BJ (cell line): Measurements from ENCODE around the gene FSCN2. TPM values are rescaled to one million over a fixed set of nuclear protein-coding genes. Genes with fewer than 3 reads are reported as not detected.

ENCODE experiments used
- CTCF ChIA-PET: fragments of 350-600 bp; formaldehyde crosslinking; extraction: SDS; loops from one replicate; lab custom pipeline; 2021; ENCODE audit warnings: antibody characterized with exemption, inconsistent platforms; lab: Yijun Ruan, JAX
- POLR2A ChIA-PET: fragments of 300-600 bp; sonication (Branson Sonifier 250); formaldehyde crosslinking; extraction: SDS; loops from one replicate; lab custom pipeline; 2021; ENCODE audit warnings: antibody characterized with exemption; lab: Charles Lee
- DNase-seq: peaks from one replicate; pipeline ENCODE4 v3.0.0-alpha.2; 2011; ENCODE audit warnings: low read depth
- H3K27me3 ChIP-seq: 2 replicates; pipeline ENCODE4 v1.6.0; 2011; ENCODE audit warnings: low read length; ENCODE audit not compliant: control insufficient read depth, insufficient read depth
- H3K36me3 ChIP-seq: 2 replicates; pipeline ENCODE4 v1.5.1; 2011; ENCODE audit warnings: low read length; ENCODE audit not compliant: control insufficient read depth, insufficient read depth
- H3K4me3 ChIP-seq: 2 replicates; pipeline ENCODE4 v1.5.1; 2011; ENCODE audit warnings: low read depth, mild to moderate bottlenecking, control low read depth, low read length
- polyA plus RNA-seq: library from polyadenylated mRNA; depleted of rRNA; stranded (reverse); fragments of >200 nt; gene quantifications from 2 replicates; pipeline ENCODE4 v1.2.3, GENCODE V29; 2011
- TF ChIP-seq, protein P1 (sequence below): IDR thresholded peaks from 2 replicates; pipeline ENCODE4 v1.5.1; 2011; ENCODE audit warnings: low read depth, mild to moderate bottlenecking, control low read depth, inconsistent platforms, low read length, moderate library complexity; ENCODE audit not compliant: insufficient read depth

The FSCN2 gene
- polyA plus RNA-seq, 1 experiment: 1.3 TPM

DNA sequence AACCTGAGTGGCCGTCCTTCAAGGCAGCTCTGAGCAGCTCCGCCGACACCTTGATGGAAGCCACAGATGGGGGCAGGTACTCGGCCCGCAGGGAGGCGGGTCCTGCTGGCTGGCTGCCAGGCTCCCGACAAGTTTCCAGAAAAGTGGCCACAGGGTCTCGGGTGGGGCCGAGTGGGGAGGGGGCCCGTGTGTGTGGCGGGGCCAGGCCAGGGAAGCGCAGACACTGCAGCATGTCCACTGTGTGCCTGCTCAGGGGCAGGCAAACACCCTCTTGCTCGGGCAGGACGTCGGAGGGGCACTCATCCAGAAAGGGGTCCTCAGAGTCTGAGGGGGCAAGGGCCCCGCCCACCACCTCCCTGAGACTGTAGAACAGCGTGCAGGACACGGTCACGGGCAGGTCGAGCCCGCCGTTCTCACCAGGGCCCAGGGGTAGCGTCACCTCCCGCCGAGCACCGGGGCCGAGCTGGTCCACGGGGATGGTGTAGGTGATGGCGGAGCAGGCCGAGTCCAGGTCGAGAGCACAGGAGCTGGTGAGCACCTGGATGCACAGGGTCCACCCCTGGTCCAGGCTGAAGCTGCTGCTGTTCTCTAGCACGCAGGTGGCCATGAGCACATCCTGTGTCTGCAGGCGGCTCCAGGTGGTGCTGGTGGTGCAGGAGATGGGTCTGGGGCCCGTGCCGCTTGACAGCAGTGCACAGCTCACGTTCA is 18.9 kb downstream of the FSCN2 start:
- peaks cover 52% of the 10 kb centered on the region for H3K36me3 ChIP-seq
- no peak overlapping the region for H3K4me3 ChIP-seq
- TF ChIP-seq, protein P1, sequence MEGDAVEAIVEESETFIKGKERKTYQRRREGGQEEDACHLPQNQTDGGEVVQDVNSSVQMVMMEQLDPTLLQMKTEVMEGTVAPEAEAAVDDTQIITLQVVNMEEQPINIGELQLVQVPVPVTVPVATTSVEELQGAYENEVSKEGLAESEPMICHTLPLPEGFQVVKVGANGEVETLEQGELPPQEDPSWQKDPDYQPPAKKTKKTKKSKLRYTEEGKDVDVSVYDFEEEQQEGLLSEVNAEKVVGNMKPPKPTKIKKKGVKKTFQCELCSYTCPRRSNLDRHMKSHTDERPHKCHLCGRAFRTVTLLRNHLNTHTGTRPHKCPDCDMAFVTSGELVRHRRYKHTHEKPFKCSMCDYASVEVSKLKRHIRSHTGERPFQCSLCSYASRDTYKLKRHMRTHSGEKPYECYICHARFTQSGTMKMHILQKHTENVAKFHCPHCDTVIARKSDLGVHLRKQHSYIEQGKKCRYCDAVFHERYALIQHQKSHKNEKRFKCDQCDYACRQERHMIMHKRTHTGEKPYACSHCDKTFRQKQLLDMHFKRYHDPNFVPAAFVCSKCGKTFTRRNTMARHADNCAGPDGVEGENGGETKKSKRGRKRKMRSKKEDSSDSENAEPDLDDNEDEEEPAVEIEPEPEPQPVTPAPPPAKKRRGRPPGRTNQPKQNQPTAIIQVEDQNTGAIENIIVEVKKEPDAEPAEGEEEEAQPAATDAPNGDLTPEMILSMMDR: no peak
- no peak for DNase-seq
- ChIA-PET CTCF (interaction anchor here (1.4 kb wide), 1 partner anchor 62 kb away, joined by 3 read pairs; no protein-coding TSS in a partner anchor), POLR2A (no interaction called here)
- no peaks in the 10 kb centered on the region for H3K27me3 ChIP-seq

DNA sequence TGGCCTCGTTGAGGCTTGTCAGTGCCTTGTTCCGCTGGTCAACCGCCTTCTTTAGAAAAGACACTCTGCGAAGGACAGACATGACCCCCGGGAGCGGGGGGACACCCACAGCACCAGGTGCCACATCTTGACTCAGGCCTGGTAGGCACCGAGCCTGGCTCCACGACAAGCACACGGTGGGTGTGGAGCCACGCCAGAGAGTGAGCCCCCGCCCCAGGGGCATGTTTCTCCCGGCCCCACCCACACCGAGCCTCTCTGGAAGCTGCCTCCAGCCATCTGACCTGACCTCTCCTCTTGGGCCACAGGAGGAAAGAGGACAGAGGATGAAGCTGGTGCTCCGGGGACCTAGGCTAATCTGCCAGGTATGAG is 19.4 kb downstream of the FSCN2 start:
- CTCF ChIA-PET: interaction anchor here (0.8 kb wide), 1 partner anchor 53 kb away, joined by 3 read pairs; no protein-coding TSS in a partner anchor

DNA sequence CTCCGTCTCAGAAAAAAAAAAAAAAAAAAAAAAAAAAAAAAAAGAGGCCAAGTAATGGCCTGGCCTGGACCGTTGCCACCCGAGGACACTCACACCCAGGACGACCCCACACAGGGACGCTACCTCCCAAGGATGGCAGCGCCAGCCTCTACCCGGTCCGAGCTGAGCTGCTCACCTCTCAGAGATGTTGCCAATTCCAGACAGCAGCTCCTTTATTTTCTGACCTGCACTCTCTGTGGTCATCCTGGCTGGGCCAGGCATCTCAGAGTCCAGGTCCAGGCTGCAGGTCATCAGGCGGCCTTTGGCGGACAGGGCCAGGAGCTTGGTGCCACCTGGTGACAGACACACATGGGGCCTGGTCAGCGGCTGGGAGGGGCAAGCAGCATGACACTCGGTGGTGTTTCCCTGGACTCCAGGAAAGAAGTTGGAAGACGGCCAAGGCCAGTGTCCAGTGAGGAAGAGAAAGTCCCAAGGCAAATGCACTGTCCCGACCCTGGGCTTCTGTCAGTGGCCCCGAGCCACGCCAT is 20.9 kb downstream of the FSCN2 start:
- CTCF ChIA-PET: no interaction called here
- TF ChIP-seq, protein P1: no peak
- no peak for DNase-seq
- Histone ChIP-seq H3K27me3 (no peaks in the 10 kb centered on the region), H3K36me3 (peaks cover 39% of the 10 kb centered on the region), H3K4me3 (no peak overlapping the region)
- POLR2A ChIA-PET: no interaction called here

More for the DNA sequence above, 19.4 kb downstream of the FSCN2 start:
- TF ChIP-seq, protein P1: no peak
- POLR2A ChIA-PET: no interaction called here
- Histone ChIP-seq H3K36me3 (peaks cover 50% of the 10 kb centered on the region), H3K27me3 (no peaks in the 10 kb centered on the region), H3K4me3 (no peak overlapping the region)
- no peak for DNase-seq

DNA sequence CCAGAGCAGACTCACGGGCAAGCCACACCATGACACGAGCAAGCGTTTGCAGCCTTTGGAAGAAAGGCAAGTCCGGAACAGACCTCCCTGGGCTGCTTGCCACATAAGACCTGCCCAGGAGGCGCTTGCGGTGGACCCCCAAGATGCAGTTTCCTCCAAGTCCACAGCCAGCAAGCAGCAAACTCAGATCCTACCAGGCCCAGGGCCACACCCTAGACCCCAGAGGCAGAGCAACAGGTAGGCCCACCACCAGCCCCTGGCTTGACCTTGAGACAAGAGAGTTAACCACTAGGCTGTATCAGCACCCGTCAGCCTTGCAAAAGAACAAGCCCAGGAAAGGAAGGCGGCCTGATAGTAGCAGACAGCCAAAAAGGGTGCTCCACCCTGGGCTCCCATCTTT is 21.6 kb downstream of the FSCN2 start:
- POLR2A ChIA-PET: no interaction called here
- CTCF ChIA-PET: interaction anchor here (0.7 to 5.2 kb wide), 2 partner anchors 30 to 51 kb away, joined by 3 to 35 read pairs; no protein-coding TSS in a partner anchor
- TF ChIP-seq, protein P1: no peak
- Histone ChIP-seq H3K36me3 (peaks cover 35% of the 10 kb centered on the region), H3K4me3 (no peak overlapping the region), H3K27me3 (no peaks in the 10 kb centered on the region)
- DNase-seq: no peak

DNA sequence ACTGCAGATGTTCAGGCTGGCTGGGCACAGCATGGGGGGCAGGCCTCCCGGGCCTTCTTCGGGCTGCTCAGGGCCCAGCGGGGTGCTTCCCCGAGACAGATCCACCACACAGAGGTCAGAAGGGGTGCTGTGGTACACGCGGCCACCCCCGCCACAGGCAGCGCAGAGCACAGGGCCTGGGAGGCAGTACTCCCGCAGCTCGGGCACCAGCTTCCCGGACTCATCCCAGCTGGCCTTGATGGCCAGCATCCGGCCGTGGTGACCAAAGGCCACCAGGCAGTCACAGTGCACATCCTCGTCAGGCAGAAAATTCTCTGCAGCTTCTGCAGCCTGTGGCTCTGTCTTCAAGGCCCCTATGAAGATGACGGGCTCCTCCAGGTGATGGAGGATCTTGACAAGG is 22.1 kb downstream of the FSCN2 start:
- Histone ChIP-seq H3K36me3 (peaks cover 32% of the 10 kb centered on the region), H3K4me3 (no peak overlapping the region), H3K27me3 (no peaks in the 10 kb centered on the region)
- CTCF ChIA-PET: interaction anchor here (0.7 to 5.2 kb wide), 3 partner anchors 12 to 50 kb away, joined by 3 to 35 read pairs (median 6); no protein-coding TSS in a partner anchor
- TF ChIP-seq, protein P1: no peak
- DNase-seq: no peak
- POLR2A ChIA-PET: no interaction called here
